Hepatocyte (in vitro differentiated cells): Measurements from ENCODE around the gene DISC1. TPM values are rescaled to one million over a fixed set of nuclear protein-coding genes. Genes with fewer than 3 reads are reported as not detected.

Experiments
- DNase-seq: peaks from one replicate; pipeline ENCODE4 v3.0.0-alpha.2; 2016; ENCODE audit warnings: low spot score
- H2AFZ ChIP-seq: fragments of 200-600 bp; sonication (generic); 2 replicates; pipeline ENCODE4 v1.6.0; 2016; ENCODE audit warnings: antibody characterized with exemption, mild to moderate bottlenecking
- H3K27ac ChIP-seq: fragments of 200-600 bp; sonication (generic); 2 replicates; pipeline ENCODE4 v1.5.1; 2016; ENCODE audit warnings: mild to moderate bottlenecking
- H3K27me3 ChIP-seq: fragments of 200-600 bp; sonication (generic); 2 replicates; pipeline ENCODE4 v1.6.1; 2016
- H3K36me3 ChIP-seq: fragments of 200-600 bp; sonication (generic); replicated peaks from 2 replicates; pipeline ENCODE4 v1.5.1; 2016; ENCODE audit warnings: low read depth; ENCODE audit not compliant: insufficient read depth
- H3K4me1 ChIP-seq: fragments of 200-600 bp; sonication (generic); 2 replicates; pipeline ENCODE4 v1.5.1; 2016; ENCODE audit warnings: mild to moderate bottlenecking, moderate library complexity; ENCODE audit not compliant: insufficient read depth
- H3K4me2 ChIP-seq: fragments of 200-600 bp; sonication (generic); 2 replicates; pipeline ENCODE4 v1.6.0; 2016
- H3K4me3 ChIP-seq: fragments of 200-600 bp; sonication (generic); 2 replicates; pipeline ENCODE4 v1.5.1; 2016; ENCODE audit warnings: mild to moderate bottlenecking
- H3K79me2 ChIP-seq: fragments of 200-600 bp; sonication (generic); 2 replicates; pipeline ENCODE4 v1.6.0; 2017; ENCODE audit warnings: mild to moderate bottlenecking
- H3K9me2 ChIP-seq: fragments of 200-600 bp; sonication (generic); replicated peaks from 2 replicates; pipeline ENCODE4 v1.6.0; 2017; ENCODE audit warnings: mild to moderate bottlenecking; ENCODE audit not compliant: insufficient read depth
- H3K9me3 ChIP-seq: fragments of 200-600 bp; sonication (generic); 2 replicates; pipeline ENCODE4 v1.5.1; 2016; ENCODE audit warnings: low read depth, mild to moderate bottlenecking
- H4K20me1 ChIP-seq: fragments of 200-600 bp; sonication (generic); 2 replicates; pipeline ENCODE4 v1.6.0; 2016; ENCODE audit warnings: mild to moderate bottlenecking; ENCODE audit not compliant: insufficient read depth, poor library complexity, severe bottlenecking
- CTCF ChIP-seq: fragments of 200-600 bp; sonication (generic); IDR thresholded peaks from 2 replicates; pipeline ENCODE4 v1.5.1; 2016; ENCODE audit warnings: antibody characterized with exemption, mild to moderate bottlenecking; ENCODE audit not compliant: poor library complexity
- EZH2 ChIP-seq: fragments of 200-600 bp; sonication (generic); IDR thresholded peaks from 2 replicates; pipeline ENCODE4 v1.6.1; 2016; ENCODE audit warnings: antibody characterized with exemption, mild to moderate bottlenecking, borderline replicate concordance
- EZH2phosphoT487 ChIP-seq: fragments of 200-600 bp; sonication (generic); IDR thresholded peaks from one replicate; pipeline ENCODE4 v1.6.1; 2018; ENCODE audit warnings: antibody characterized with exemption, mild to moderate bottlenecking, low read depth, moderate library complexity; ENCODE audit not compliant: unreplicated experiment, severe bottlenecking
- WGBS: methylation state at CpG from one replicate; pipeline ENCODE4 v1.1.6; 2016; ENCODE audit warnings: low lambda C conversion rate; ENCODE audit errors: missing lambda C conversion rate; 5-methylcytosine and 5-hydroxymethylcytosine counted together
- polyA plus RNA-seq: library from polyadenylated mRNA; unstranded; fragments of >200 nt; fragmentation: Nextera tagmentation; extraction: Ambion mirVana; gene quantifications from 2 replicates; pipeline ENCODE4 v1.2.1, GENCODE V29; 2016
- total RNA-seq: library from RNA; depleted of rRNA; stranded (reverse); fragments of >200 nt; gene quantifications from 2 replicates; pipeline ENCODE4 v1.2.3, GENCODE V29; 2014

The DISC1 gene
- total and polyA plus RNA-seq, 2 experiments from 2014 or later = 3.0 to 4.7 TPM

GRCh38 chr1:231986631-231987336 is 360.2 kb downstream of the DISC1 start:
- Histone ChIP-seq H4K20me1 (no peaks in the 10 kb centered on the region), H3K4me2 (no peak overlapping the region), H3K79me2 (no peaks in the 10 kb centered on the region), H3K4me3 (no peak overlapping the region), H3K9me3 (no peaks in the 10 kb centered on the region), H3K27ac (no peak overlapping the region), H3K4me1 (peaks cover 11% of the 10 kb centered on the region), H3K36me3 (no peaks in the 10 kb centered on the region), H3K9me2 (no peaks in the 10 kb centered on the region), H2AFZ (no peak overlapping the region), H3K27me3 (no peaks in the 10 kb centered on the region)
- DNase-seq = no peak
- TF ChIP-seq EZH2phosphoT487 (no peak), CTCF (no peak), EZH2 (no peak)
- 55% methylated on average over 8 of the region's 8 CpGs for WGBS

- Histone ChIP-seq H3K4me3 (no peak overlapping the region), H3K4me1 (peaks cover 11% of the 10 kb centered on the region), H2AFZ (no peak overlapping the region), H3K9me2 (no peaks in the 10 kb centered on the region), H3K9me3 (no peaks in the 10 kb centered on the region), H3K4me2 (no peak overlapping the region), H3K79me2 (no peaks in the 10 kb centered on the region), H3K36me3 (no peaks in the 10 kb centered on the region), H4K20me1 (no peaks in the 10 kb centered on the region), H3K27ac (no peak overlapping the region), H3K27me3 (no peaks in the 10 kb centered on the region)
- no peak for DNase-seq
- no peak for TF ChIP-seq EZH2
- TF ChIP-seq CTCF = no peak
- no peak for TF ChIP-seq EZH2phosphoT487
- WGBS = 70% methylated on average over 5 of the region's 5 CpGs
Observed at GRCh38 chr1:231990388-231990787, 363.8 kb downstream of the DISC1 start.

- Histone ChIP-seq H3K27me3 (no peaks in the 10 kb centered on the region), H3K27ac (no peak overlapping the region), H3K79me2 (no peaks in the 10 kb centered on the region), H3K9me2 (no peaks in the 10 kb centered on the region), H3K9me3 (no peaks in the 10 kb centered on the region), H3K4me2 (no peak overlapping the region), H3K4me1 (peaks cover 11% of the 10 kb centered on the region), H3K4me3 (no peak overlapping the region), H2AFZ (no peak overlapping the region), H3K36me3 (no peaks in the 10 kb centered on the region), H4K20me1 (no peaks in the 10 kb centered on the region)
- 52% methylated on average over 8 of the region's 8 CpGs for WGBS
- DNase-seq = peak; percentile 21
- TF ChIP-seq EZH2phosphoT487 = no peak
- no peak for TF ChIP-seq CTCF
- TF ChIP-seq EZH2 = no peak
Observed at GRCh38 chr1:231991231-231991630, 364.6 kb downstream of the DISC1 start.
